Inferior parietal cortex (tissue), 1 donor: ENCODE measurements around the gene CP.
"Not testable (repeated sequence)": the region's sequence is repeated elsewhere in the genome, so short reads cannot be mapped to it uniquely, and the experiment has no call there.

Experiments used
- DNase-seq: peaks from one replicate; pipeline ENCODE4 v3.0.0-alpha.2; 2016; ENCODE audit errors: extremely low spot score

The CP gene

DNA sequence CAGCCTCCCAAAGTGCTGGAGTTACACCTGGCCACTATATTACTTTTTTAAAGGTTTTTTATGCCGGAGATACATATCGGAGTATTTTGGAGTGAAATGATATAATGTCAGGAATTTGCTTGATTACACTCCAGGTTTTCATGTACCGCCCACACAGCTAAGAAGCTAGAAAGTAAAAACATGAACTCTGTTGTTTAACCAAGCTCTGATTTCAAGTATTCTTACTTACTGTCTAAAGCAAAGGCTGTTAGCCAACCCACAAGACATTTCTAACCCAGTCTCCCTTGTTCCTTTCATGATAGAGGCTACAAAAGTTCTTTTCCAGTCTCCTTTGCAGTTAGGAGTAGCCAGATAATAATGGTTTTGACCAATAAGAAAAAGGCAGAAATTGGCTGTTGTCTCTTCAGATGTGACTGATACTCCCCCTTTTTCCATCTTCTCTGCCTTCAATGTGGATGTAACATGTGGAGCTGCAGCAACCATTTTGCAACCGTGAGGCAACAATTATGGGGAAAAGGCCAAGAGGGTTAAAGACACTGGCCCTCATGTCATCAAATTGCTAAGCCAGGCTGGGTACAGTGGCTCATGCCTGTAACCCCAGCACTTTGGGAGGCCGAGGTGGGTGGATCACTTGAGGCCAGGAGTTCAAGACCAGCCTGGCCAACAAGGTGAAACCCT is 6.1 kb upstream of the CP start:
- no peak for DNase-seq

DNA sequence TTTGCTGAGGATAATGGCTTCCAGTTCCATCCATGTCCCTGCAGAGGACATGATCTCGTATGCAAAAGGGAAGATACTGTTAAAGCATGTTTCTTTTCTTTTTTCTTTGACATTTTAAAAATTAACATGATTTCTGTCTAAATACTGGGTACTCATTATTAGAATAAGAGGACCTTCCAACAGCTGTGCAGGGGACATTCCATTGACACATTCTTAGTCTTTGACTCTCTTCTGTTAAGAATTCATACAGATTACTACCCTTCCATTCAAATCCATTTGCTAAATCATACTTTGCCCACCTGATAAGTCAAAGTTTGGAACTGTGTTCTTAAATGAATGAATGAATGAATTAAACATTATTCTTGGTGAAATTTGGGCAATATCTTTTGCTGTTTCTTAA is 5.1 kb upstream of the CP start:
- DNase-seq = no peak

DNA sequence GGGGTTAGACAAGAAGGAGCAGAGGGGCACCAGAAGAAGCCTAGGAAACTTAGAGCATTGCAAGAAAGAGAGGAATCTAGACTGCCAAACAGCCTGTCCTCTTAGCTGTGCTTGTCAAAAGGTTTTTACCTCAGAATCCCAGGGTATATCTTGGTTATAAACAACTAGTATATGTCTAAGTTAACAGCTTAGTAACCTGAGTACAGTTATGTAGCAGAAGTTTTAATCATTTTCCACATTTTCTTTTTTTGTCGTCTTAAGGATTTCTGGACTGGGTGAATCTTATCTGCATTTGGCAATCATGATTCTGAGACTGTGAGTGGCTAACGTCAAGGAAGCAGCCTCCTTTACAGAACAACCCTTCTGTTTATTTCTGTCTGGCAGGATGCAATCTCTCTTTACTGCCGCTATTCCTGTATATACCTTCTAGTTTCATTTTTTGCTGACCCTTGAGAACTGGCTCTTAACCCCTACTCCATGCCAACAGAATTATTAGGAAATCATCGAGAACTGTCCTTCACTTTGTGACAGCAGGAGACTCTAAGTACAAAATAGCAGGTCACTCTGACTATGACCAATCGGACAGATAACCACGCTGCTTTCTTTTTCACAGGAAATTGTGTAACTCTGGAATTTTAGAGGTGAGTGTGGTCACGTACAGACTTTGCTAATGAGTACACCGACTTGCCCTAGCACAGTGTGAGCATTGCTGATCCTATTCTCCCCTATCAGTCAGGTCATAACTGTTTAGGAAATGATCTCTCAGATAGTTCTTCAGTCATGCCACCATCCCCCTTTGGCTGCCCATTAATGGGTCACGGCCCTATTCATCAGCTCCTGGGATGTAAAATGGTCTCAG is 3.3 kb upstream of the CP start:
- no peak for DNase-seq

DNA sequence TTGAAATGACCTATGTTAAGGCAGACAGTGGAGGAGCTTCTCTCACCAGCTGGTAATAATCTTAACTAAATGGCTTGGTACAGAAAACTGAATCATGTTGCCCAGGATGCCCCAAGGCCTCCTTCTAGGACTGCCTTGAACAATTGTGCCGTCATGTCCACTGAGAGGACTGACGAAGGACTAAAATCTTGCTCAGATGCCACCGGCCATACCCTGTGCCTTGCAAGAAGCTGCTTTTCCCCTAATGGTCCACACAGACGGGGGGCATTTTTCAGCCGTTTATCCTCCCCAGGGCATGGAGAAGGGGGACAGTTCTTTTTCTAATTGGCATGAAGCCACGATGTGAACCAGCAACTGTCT is 1.8 kb upstream of the CP start:
- no peak for DNase-seq

DNA sequence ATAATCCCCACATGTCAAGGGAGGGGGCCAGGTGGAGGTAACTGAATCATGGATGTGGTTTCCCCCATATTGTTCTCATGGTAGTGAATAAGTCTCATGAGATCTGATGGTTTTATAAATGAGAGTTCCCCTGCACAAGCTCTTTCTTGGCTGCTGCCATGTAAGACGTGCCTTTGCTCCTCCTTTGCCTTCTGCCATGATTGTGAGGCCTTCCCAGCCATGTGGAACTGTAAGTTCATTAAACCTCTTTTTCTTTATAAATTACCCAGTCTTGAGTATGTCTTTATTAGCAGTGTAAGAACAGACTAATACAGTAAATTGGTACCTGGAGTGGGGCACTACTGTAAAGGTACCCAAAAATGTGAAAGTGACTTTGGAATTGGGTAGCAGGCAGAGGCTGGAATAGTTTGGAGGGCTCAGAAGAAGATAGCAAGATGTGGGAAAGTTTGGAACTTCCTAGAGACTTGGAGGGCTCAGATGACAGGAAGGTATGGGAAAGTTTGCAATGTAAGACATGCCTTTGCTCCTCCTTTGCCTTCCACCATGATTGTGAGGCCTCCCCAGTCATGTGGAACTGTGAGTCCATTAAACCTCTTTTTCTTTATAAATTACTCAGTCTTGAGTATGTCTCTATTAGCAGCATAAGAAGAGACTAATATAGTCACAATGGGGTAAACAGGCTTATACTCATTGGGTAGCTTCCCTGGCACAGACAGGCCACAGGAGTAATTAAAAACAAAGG is 2.1 kb downstream of the CP start:
- DNase-seq = not testable (repeated sequence)

DNA sequence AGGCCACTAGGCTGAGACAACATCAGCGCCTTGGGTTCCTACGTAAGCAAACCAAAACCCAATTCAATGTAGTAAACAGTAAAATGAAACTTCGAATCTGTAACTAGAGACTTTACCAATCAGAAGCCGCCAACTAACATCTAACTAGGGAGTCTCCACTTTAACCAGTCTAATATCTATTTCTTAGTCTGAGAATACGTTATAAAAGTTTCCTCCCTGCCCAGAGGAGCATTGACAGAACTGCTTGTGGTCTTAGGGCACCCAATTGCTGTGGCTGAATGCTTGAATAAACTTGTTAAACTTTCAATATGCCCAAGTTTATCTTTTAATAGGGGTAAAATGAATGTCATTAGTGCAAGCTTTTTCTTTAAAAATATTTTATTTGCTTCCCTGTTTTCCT is 4.3 kb downstream of the CP start:
- no peak for DNase-seq

DNA sequence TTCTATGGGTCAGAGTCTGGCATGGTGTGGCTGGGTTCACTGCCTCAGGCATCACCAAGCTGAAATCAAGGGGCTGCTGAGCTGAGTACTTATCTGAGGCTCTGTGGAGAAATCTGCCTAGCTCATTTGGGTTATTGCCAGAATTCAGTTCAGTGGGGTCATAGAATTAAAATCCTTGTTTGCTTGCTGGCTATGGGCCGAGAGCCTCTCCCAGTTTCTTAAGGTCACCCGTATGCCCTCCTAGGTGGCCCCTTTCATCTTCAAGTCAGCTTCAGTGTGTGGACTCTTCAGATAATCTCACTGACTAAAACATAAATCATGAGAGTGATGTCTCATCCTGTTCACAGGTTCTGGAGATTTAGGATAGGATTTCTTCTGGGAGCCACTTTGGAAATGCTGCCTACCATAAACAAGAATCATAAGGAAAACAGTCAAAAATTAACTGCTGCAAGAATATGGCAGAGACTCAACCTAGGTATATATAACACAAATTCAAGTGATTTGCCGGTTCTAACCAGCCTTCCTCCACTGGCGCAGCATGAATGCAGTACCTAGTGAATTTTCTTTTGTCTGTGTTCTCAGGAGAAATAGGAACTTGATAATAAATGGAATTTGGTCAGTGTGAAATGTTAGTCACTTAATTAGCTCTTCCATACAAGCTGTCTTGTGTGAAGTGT is 5.3 kb downstream of the CP start:
- no peak for DNase-seq

DNA sequence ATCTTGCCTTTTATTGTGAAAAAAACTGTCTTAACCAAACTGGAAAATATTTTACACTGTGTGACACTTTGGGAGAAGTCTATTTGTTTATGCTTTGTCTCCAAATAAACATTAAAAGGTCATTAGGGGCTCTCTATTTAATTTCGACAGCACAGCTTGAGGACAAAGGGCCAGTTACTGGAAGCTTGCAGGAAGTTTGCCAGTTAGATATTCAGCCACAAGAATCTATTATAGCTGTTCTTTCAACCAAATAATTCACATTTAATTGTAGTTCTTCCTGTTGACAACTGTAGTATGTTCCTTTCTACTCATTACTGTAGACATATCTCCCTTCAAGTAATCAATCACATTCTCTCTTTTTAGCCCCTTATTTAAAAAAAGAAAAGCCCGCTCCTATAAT is 6.1 kb downstream of the CP start:
- no peak for DNase-seq

DNA sequence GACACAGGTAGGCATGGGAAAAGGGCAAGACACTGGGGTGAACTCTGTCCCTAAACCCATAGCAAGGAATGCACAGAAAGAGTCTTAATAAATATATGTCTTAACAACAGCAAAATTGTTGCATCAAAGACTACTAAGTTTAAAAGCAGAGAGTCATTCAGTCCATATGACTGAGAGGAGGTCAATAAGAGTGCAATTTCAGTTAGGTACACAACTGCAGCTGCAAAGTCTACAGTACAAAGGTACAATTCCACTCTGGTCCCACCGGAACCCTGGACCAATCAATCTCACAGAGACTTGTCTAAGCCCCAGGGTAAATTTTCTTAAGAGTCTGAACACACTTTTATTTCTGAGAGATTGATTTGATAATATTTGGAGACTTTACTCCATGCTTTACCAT is 6.9 kb downstream of the CP start:
- DNase-seq = no peak

DNA sequence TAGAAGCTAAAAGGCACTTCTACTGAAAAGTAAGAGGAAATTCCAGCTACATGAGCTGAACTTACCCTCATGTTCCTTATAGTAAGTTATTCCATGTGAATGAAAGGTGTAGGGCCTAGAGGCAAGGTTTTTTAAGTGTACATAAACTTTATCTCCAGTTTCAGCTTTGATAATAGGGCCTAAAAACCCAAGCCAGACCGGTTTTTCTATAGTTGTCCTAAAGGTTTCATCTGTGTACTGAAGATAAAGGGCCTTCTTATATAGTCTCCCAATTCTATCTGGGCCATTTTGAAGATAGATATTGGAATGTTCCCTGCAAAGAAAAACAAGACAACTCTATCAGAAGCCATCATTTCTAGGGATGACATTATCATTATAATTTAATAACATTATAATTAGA is 9.2 kb downstream of the CP start:
- no peak for DNase-seq

DNA sequence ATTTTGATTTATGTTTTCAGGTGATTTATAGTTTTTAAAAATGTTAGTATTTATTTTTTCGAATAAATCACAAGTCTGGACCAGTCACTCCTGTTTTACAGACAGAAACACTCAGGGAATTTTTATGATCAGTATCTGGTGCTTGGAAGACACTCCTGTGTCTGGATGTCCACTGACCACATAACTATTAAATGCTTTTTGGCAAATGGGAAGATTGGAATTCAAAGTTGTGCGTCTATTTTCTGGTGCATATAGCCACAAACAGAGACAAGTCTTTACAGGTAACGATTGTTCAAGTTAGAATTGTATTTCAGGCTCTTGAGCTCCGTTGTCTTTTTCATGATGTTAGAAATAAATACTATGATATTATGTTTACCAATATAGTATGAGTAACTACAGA is 12.2 kb downstream of the CP start:
- no peak for DNase-seq

DNA sequence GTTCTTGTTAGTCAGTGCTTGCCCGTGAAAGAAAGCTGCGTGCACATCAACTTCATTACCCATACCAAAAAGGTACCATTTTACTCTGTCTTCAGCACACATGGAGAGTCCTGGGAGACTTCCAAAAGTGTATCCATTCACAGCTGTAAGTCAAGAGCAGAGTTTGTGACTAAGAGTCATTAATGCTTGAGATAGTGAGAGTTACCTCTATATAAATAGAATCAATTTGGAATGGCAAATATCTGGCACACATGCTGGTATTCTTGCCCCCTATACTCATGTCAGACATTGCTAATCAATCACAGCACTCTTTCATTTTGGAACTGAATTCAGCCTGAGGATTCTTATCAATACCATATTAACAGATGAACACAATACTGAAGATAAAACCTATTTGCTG is 14.2 kb downstream of the CP start:
- DNase-seq = no peak

DNA sequence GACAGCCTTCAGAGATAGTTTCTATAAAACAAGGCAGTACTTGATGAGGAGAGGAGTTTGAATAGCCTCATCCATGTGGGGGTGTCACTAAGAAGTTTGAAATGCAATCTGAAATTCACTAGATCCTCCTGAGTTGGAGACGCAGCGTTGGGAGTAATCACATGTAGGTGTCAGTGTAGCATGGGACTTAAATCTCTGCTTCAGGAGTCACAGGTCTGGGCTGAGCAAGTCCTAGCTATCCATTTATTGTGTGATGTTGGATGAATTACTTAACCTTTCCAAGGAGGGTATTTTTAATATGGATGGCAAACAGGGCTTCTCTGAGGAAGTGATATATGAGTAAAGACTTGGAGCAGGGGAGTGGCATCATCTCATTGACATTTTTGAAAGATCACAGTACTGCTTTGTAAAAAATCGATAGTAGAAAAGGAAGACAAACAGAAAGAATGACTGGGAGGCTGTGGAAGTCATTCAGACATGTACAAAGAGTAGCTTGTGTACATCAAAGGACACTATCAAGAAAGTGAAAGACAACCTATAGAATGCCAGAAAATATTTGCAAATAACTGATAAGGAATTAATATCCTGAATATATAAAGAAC is 17.1 kb downstream of the CP start:
- DNase-seq = no peak

DNA sequence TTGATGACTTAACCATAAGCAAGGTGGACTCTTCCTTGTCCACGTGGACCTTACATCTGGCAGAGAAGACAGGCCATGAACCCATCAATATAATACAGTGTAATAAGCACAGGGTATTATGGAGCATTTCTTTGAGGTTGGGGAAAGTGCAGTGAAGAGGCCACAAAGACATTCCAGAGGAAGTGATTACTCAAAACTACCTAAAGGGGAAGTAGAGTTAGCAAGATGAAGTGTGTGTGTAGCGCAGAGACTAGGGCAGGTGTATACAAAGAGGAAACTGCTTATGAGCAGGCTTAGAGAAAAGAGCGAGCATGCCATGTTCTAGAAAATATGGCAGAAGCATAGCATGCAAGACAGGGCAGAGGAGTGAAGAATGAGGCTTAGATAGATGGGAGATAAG is 17.9 kb downstream of the CP start:
- no peak for DNase-seq

DNA sequence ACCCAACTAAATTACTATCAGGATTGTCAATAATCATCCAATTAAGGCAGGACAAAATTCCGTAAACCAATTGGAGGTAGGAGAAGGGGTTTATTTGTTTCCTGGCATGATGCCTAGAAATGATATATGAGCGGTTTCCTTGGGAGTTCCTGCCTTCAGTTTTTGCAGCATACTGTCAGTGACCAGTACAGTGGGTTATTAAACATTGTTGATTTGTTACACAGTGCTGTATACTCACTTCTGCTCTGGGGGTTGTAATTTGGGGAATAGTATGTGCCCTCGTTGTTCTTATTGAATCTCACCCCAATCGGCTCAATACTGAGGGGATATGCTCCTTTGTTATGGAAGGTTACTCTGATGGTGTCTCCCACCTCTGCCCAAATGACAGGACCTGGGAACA is 22.2 kb downstream of the CP start:
- DNase-seq = no peak

DNA sequence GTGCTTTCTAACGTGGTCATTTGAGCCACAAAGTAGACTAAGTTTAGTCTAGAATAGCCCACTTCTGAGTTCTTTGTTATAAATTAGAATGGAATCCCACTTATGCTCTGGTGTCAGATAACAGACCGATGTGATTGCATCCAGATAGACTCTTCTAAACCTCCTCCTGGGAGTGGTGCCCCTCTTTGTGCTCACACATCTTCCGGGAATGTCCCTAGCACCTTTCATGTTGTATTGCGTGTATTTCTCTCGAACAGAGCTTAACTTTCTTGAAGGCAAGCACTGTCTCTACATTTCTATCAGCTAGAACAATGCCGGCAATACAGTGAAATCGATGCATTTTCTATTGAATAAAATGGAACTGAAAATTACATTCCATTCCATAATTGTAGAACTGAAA is 23.0 kb downstream of the CP start:
- DNase-seq = no peak

DNA sequence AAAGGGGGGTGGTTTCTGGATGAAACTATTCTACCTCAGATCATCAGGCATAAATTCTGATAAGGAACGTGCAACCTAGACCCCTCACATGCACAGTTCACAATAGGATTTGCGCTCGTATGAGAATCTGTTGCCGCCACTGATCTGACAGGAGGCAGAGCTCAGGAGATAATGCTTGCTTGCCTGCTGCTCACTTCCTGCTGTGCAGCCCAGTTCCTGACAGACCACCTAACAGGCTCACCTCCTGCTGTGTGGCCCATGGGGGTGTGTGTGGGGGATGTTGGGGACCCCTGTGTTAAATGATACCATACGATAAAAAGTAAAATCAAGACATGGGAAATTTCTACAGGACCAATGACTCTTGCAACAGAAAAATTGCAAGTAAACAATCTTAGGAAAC is 24.0 kb downstream of the CP start:
- no peak for DNase-seq

DNA sequence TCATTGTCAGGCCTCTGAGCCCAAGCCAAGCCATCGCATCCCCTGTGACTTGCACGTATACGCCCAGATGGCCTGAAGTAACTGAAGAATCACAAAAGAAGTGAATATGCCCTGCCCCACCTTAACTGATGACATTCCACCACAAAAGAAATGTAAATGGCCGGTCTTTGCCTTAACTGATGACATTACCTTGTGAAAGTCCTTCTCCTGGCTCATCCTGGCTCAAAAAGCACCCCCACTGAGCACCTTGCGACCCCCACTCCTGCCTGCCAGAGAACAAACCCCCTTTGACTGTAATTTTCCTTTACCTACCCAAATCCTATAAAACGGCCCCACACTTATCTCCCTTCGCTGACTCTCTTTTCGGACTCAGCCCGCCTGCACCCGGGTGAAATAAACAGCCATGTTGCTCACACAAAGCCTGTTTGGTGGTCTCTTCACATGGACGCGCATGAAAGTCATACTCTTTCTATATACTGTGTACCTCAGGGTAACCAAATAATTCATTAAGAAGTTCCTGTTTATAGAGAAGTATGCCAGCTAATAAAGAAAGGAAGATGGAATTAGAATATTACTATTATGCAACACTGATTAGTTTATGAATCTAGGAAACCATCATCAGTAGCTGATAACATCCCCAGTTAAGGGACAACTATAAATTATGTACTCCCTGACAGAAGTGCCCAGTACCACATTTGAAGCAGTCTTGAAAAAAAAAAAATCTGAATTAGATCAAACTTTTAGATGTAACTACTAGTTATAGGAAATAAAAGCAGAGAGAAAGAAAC is 24.6 kb downstream of the CP start:
- not testable (repeated sequence) for DNase-seq

DNA sequence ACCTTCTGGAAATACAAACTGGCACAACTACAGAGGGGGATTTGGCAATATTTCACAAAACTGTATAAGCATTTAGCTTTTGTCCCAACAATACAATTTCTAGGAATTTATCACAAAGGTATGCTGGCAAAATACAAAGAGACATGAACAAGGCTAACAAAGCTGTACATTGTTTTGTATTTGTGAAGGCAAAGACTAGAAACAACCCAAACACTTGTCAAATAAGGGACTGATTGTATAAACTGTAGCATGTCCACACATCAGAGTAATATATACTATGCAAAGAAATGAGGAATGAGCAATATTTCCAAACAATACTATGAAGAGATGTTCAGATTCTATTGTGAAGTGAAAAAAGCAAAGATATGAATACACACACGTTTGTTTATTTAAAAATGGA is 26.4 kb downstream of the CP start:
- DNase-seq = no peak

DNA sequence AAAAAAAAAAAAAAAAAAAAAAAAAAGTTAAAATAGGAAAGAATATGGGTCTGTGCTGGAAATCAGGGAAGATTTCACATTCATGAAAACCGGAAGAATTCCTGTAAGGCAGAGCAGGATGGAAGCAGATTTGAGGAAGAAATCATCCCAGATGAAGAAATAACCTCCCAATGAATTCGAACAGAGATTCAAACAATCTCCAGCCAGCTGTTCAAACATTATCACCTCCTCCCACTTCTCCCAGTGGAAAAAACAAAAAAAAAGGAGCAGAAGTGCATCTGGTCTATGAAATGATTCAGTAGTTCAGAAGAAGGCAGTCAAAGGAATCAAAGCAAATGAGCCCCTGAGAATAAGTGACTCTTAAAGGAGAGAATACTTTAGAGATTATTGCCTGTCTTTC is 33.1 kb downstream of the CP start:
- DNase-seq = no peak

DNA sequence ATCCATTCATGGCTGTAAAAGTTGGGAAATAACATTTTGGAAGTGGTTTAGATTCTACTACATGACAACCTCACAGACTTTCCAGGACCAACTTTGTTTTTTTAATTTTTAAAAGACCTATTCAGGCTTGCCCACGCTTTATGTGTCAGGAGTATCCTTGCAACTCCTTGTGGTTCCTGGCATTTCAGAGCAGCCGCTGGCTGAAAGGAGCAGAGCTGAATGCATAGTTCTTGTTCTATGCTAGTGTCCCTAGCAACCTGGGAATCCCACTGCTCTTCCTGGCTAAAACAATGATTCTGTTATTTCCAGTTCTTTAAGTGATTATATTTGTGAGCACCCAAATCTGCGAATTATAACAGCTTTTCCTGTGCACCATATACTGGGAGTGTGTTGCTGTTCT is 34.9 kb downstream of the CP start:
- DNase-seq = no peak
